GM20000 (cell line): Measurements from ENCODE around the gene TSPYL4.

Experiments
- DNase-seq: peaks from one replicate; pipeline ENCODE4 v3.0.0; 2012; ENCODE audit warnings: low spot score
- CTCF ChIP-seq: IDR thresholded peaks from 2 replicates; pipeline ENCODE4 v1.5.1; 2012; ENCODE audit warnings: mild to moderate bottlenecking, control low read depth; ENCODE audit errors: extremely low read depth, missing control alignments

Gene TSPYL4

GRCh38 chr6:116280161-116280932 is 26.5 kb upstream of the TSPYL4 start:
- no peak for TF ChIP-seq CTCF
- no peak for DNase-seq

GRCh38 chr6:116279232-116280160 is 25.6 kb upstream of the TSPYL4 start, which contains the start of gene TSPYL1:
TSS of gene TSPYL1 (minus strand) at chr6:116279930. CDS start at chr6:116279830, 100 bp downstream.
- TF ChIP-seq CTCF: no peak
- DNase-seq: peak; percentile 89

GRCh38 chr6:116278854-116279231 is 25.0 kb upstream of the TSPYL4 start:
- TF ChIP-seq CTCF: no peak
- no peak for DNase-seq

- no peak for TF ChIP-seq CTCF
- DNase-seq: no peak
Measured at GRCh38 chr6:116278481-116278829, 24.6 kb upstream of the TSPYL4 start.

GRCh38 chr6:116277124-116277523 is 23.2 kb upstream of the TSPYL4 start:
- no peak for DNase-seq
- TF ChIP-seq CTCF: no peak

GRCh38 chr6:116271149-116271708 is 17.4 kb upstream of the TSPYL4 start:
- TF ChIP-seq CTCF: no peak
- no peak for DNase-seq
